NCI-H2227 (cell line): ENCODE results near the gene DLG3.

Experiments
- DNase-seq: peaks from one replicate; lab custom pipeline; 2025; ENCODE audit not compliant: unreplicated experiment; lab: John Stamatoyannopoulos, UW

DLG3 gene

DNA sequence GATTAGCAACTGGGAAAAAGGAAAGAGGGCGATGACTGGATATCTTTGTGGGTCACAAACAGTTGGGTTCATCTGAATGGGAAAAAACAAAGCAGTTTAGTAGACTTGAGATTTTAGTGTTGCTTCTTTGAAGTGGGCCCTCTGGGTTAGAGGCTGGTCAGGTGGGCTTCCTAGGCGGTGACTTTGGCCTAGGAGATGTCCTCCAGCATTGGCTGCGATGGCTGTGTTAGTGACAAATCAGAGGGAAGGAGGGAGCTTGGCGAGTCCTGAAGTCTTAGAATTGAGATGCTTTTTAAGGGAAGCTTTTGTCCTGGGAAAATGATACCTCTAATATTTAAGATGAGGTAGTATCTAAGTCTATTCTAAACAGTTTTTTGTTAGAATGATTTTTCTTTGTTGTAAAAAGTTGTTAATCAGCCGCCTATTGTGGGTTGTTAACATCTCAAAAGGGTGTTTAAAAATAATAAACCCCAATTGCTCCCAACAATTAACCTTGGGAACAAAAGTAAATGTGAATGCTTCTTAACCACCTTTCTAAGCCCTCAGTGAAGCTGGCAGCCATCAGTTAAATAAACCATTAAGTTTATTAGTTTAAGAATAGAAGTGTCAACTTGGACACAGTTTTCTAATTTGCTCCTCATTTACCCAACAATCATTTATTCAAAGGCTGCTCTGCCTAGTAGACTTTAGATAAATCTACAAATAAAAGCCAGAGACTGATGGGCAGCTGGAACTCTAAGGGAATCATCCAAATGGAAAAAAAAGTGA lies 31.7 kb downstream of the DLG3 start:
- no peak for DNase-seq

DNA sequence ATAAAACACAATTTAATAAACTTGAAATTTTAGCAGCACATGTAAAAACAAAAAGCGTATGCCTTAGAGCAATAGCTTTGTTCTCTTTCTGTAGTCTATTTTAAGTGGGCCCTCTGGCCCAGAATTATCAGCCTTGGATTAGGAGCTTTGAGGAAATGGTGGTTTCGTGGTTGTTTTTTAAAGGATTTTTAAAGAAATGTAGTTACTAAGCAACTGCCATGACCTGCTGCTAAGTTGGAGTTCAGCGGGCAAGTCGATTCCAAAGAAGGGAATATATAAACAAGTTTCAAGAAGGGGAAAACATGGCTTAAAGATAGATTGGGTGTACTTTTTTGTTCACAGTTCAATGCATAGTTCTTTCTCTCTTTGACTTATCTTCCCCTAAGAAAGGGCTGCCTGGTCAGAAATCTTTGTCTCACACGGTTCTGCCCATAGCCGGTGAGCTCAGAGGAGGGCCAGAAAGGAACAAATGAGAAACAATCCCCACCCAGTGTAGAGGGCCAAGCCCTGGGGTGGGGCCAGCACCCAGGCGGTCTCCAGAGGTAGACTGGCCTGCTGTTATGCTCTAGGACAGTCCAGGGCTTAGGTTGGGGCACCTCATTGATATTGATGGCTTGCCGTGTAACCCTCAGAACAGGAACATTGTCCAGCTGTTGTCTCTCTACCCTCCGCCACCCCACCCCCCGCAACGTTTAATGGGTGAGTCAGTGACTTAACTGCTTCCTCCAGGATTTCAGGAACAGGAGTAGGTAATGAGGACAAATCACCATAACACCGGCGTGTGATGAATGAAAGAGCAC lies 32.5 kb downstream of the DLG3 start:
- peak; percentile 8 for DNase-seq

DNA sequence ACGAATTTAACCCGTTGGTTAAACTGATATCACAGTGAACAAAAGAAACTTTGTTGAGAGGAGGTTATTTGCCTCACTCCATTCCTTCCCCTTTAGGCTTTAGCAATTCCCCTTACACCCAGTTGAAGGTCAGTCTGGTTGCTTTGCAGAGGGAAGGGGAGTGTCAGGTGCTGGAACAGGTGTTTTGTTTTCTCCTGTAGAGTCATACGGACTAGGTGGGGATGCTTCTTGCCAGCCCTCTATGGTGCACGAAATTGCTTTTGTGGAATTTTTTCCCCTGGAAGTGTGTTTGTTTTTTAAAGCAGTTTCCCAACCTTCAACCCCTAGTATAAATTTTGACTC lies 33.1 kb downstream of the DLG3 start:
- no peak for DNase-seq

DNA sequence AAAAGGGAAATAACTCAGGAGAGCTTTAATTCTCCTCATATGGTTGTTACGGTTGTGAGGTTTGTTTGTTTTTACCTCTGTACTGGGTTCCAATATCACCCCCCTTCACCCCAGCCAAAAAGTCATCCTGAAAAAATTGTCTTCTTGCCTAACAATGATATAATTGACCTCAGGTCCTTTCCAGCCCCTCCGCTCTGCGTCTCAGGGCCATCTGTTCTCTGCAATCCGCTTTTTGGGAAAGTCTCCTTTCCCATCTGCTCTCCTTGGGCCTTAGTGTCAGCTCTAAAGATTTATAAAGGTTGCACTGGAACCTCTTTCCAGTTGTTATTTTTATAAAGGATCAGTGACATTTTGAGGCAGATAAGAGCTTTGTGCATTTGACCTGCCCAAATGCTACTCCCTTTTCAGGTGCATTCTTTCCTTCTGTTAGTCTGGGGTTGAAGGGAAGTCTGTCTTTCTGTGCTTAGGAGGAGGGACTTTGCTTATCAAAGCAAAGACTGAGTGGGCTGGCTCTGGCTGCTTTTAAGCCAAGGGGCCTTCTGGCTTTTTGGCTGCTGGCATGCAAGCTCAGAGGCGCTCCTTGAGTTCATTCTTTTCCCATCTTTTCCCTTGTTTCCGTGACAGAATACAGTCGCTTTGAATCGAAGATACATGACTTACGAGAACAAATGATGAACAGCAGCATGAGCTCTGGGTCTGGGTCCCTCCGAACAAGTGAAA lies 34.1 kb downstream of the DLG3 start:
- DNase-seq = no peak

DNA sequence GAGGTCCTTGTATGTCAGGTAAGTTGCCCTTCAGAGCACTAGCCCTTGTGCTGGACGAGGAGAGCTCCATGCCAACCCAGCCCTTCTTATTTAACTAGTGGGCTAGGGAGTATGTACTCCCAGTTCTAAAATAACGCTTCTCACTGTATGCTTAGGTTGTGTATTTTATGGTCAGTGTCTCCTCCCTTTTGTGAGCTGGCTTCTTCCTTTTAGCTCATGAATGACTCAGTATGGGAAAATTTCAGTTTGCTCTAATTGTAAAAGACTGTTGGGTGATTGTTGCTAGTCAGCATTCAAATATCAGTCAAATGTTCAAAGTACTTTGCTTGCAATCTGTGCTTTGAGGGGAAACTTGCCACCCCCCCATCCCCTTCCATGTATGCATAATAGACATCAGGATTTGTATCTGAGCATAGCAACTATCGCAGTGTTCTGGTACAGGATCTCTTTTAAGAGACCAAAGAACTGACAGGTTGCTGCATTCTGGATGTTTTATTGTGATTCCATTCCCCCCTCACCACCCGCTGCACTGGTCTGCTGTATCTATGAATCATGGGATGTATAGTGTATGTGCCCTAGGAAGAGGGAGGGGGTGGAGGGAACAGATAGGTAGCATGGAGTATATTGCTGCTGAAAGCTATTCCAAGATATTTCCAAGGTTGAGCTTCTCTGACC lies 34.7 kb downstream of the DLG3 start:
- no peak for DNase-seq

DNA sequence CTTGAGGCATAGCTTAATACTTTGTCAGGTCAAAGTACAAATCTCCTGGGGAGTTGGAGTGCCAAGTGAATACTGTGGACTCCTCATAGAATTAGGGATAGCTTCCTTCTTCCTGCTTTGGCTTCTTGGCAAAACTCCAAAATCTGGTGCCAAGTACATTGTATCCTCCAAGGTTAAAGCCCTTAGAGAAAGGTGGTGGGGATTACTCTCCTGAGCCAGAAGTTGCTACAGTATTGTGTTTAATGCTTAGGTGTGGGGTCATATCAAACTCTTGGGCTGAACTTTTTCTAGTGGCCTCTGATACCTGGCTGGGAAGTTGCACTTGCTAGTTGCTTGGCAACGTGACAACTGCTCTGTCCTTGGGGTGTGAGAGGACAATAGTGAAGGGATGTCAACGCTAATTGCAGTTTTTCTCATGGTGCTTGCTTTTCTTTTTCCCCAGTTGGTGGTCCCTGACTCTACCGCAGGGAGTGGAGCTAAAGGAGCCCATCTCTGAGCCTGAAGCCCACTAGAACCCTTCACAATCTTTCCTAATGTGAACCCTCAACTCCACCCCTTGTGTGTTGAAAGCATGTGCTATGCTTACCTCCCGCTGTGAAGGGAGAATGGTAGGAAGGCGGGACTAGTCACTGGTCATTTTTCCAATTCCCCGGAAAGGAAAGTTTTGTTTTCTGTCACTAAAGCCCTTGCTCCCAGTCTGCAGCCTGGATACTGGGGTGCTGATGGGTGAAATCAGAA lies 35.5 kb downstream of the DLG3 start:
- DNase-seq = peak; percentile 8

DNA sequence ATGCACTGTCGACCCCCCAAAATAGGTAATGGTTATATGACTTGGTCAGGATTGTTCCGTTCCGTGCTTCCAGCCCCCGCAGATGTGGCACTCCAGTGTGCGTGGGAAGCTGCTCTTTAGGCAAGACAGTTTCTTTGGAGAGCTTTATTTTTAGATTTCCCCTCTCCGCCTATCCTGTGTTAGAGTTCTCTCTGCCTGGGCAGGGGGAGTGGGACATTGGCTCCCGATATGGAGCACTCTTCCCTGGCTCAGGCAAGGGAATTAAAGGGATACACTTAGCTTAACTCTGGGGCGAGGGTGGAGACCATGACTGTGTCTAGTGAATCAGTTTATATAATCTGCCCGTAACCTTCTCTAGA lies 36.0 kb downstream of the DLG3 start:
- DNase-seq = no peak

DNA sequence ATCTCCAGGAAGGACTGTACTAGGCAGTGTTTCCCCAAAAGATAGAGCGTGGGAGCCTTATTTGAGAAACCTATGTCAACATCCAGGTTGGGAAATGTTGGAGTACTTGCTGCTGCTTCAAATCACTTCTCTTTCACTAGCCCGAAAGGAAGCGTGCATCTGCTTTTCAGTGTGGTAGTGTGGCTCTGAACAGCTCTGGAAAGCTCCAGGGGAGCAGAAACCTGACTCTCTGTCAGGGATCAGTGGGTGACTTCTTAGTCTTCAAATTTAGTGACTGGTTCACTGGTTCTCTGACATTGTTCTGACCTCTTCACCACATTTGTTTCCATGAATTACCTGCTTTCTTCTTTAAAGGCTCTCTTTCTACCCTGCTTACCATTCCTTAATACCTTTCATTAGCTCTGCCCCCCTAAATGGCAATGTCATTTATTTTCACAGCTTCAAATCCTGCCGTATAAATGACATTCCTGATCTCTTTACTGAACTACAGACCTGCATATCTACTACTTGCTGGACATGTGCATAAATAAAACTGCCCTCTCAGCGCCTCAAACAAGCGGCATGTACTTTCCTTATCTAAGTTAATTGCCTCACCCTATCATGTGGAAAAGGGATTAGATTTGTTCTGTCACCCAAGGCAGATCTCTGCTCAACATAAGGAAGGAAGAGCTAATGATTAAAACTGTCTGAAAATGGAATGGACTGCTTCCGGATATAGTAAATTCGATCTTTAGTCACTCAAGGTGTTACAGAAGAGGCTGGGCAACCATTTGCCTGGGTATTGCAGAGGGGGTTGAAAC lies 37.0 kb downstream of the DLG3 start:
- no peak for DNase-seq

DNA sequence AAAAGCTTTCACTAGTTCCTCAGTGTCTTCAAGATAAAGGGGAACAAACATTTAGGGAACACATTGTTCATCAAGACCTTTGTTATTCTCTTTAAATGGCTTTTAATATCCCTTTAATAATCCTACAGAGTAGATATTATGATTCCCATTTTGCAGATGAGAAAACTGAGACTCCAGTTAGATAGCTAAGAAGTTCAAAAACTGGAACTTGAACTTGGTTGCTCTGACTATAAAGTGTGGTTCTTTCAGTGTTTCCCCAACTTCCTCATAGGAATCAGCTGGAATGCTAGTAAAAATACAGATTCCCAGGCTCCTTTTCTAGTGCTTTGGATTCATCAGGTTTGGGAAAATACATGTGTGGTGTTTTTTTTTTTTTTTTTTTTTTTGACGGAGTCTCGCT lies 37.7 kb downstream of the DLG3 start:
- no peak for DNase-seq

DNA sequence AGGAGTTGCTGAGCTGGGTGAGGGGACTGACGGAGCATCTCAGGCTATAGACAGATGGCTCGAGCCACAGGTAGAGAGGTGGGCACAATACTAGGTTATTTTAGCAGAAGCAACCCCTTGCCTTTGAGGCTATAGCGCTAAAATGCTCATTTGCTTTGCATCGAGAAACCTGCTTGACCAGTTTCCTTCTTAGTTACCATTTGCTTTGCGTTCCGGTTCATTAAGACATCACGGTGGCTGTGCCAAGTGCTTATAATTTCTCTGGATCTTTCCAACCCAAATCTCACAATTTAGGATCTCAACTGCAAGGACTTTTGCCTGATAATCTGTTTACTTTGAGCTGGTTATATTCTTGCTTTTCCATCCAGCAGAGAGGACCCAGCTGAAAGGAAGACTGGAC lies 40.8 kb downstream of the DLG3 start:
- DNase-seq = no peak

DNA sequence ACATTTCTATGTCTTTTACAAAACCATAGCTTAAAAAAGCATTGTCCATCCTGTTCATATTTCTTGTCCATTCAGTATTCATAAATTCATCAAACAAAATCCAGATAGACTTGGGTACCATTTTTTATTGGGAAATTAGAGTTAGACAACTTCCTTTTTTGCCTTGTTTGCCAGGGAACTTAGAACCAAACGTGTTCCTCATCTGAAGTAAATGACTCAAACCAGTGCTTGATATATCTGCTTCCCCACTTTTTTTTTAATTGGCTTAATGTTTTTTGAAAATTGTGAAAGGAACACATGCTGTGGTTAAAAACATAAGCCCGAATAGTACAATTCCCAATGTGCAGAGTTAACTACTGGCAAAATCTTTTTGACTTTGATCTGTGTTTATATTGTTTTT lies 44.2 kb downstream of the DLG3 start:
- no peak for DNase-seq

DNA sequence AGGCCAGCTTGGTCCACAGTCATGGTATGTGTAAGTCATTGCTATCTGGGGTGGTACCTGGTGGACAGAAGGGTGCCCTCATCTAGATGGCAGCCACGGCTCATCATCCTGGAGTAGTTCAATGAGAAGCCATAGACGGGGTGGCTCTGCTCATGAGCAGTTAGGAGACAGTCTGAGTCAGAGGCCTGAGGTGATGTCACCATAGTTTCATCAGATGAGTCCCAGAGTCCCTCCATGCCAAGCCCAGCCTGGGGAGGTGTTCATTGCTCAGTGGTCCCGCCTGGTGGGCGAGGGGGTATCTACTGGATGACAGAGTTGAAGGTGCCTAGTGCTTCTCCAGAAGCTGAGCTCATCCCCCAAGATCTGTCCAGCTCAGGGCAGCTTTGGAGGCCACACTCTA lies 49.8 kb downstream of the DLG3 start:
- no peak for DNase-seq

DNA sequence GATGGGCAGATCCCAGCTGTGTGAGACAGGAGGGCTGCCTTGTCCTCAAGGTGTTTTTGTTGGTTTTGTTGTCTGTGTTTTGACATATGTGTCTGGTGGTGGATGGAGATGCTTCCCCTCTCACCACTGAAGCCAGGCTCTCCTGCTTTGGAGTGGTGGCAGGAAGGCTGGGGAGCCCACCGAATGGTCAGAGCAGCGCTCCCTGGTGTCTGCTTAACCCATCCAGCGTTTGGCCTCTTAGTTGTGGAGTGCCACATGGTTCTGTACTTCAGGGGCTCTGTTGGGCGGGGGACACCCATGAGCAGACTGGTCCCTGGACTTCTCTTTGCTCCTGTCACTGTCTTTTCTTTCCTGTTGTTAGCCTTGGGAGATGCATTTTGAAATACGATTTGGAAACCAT lies 51.9 kb downstream of the DLG3 start:
- no peak for DNase-seq

DNA sequence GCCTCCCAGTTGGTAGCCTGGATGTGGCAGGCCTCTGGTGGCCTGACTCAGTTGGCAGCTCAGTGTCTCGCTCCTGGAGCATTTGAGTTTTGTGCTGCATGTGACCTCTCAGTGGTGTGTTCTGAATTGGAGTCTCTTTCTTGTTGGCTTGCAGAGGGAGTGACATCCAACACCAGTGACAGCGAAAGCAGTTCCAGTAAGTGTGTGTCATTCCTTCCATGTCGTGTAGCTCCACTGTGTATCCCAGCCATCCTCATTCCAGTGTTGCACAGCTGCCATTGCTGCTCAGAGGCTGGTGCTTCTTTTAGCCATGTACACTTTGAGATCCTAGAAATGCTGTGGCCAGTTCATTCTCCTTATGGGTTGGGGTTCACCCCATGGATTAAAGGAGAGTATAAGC lies 52.4 kb downstream of the DLG3 start:
- no peak for DNase-seq

DNA sequence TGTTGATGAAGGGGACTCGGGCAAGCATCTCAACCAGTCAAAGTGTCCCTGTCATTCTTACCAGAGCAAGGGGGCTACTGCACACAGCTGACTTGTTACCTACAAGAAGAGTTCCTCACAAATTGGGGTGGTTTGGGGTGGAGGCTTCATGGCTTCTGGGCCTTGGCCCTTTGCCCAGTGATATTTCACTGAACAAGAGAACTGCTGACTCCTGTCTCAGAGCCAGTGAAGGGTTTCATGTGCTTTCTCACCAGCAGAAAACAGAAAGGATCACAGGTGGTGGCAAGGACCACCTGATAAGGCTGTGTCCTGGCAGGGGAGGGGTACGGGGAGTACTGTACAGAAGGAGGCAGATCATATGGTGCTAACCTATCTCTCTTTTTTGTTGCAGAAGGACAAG lies 53.5 kb downstream of the DLG3 start:
- no peak for DNase-seq

DNA sequence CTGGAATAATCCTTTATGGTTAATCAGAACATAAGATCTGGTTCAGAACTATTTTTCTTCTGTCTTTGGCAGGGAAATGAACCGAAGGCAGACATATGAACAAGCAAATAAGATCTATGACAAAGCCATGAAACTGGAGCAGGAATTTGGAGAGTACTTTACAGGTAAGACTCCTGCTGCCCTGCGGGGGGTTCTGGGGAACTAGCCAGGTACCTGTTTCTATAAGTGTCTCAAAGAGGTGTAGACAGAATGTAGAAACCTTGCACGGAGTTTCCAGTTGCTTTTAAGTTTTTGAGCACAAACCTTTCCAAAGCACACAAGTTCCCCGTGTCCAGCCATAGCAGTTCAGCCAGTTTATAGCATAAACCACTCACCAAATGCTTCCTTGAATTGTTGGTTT lies 56.2 kb downstream of the DLG3 start:
- DNase-seq = no peak

DNA sequence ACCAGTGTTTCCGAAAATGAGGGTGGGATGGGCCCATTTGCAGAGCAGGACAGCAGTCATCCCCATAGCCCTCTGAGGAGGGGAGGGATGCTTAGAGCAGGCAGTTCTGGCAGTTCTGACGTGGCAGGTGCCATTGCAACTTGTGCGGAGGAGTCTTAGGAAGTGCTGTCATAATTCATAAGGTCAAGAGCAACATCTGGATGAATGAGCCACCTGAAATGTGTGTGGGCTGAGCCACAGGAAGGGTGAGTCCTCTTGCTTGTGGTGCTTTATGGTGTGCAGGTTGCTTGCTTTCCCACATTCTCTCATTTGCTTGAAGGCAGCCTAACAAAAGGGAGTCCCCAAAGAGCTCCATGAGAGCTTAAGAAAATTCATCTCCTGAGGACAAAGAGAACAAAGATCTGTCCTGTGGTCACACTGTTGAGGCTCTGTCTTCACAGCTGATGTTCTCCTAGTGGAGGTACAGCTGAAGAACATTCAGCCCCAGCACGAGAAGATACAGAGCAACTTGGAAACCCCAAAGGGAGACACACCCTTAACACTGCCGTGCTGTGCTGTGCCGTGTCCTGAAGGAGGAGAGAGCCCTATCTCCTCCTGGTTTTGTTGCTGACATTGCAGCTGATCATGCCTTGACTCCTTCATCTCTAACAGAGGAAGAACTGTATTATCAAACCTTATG lies 60.3 kb downstream of the DLG3 start:
- DNase-seq = no peak

DNA sequence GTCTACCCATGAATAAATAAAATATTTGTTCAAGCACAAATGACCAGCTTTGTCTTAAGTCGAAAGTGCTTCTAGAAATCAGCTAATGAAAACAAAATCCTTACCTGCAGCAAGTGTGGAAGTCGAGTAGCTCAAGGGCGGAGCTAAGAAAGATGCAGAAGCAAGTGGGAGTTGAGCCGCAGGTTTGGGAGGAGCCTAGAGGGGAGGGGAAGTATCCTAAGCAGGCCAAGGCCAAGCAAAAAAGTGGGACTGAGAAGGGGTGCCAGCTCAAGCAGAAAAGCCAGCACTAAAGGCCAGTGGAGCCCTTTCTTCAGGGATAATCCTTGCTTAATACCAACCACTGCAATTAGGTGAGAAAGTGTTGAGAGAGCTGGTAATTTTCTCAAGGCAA lies 60.8 kb downstream of the DLG3 start:
- no peak for DNase-seq

DNA sequence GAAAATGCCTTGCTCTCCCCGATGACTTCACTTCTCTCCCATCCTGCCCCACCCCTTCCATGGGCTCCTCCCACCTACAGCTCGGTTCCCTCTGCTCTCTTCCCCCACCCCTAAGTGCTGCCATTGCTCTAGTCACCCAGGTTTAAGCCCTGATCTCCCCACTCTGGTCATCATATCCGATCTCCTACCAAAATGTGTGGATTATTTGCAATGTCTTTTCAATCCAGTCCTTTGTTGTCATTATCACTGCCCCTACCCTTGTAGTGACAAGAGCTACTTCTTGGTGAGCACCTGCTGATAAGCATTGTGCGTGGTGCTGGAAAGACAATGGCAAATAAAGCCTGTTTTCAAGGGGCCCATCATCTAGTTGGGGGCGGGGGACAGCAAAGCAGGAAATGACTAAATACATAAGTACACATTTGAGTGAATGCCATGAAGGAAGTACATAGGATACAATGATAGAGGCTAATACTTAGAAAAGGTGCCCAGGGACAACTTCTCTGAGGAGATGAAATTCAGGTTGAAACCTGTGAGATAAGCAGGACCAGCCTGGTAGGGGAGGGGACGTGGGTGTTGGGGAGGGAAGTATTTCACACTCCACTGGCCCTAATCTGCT lies 63.8 kb downstream of the DLG3 start:
- DNase-seq = no peak
